SJSA1 (cell line): ENCODE results near the gene PDE6C. TPM values are rescaled to one million over a fixed set of nuclear protein-coding genes. Genes with fewer than 3 reads are reported as not detected.
A peak's percentile ranks its signal among the peaks of the same experiment; 100 is the strongest.

Source experiments
- DNase-seq, 2 experiments: peaks; one replicate each; pipeline ENCODE4 v3.0.0-alpha.2; 2015 to 2020; ENCODE audit warnings: low spot score in 2 of 2, low read depth in 1 of 2
- H3K27ac ChIP-seq: fragments of 250-450 bp; sonication (Bioruptor Pico); 2 replicates; pipeline ENCODE4 v1.5.1; 2020; ENCODE audit warnings: mild to moderate bottlenecking, moderate library complexity
- H3K27me3 ChIP-seq: fragments of 250-450 bp; sonication (Bioruptor Pico); replicated peaks from 2 replicates; pipeline ENCODE4 v1.5.1; 2020; ENCODE audit warnings: mild to moderate bottlenecking, moderate library complexity
- H3K36me3 ChIP-seq: fragments of 250-450 bp; sonication (Bioruptor Pico); 2 replicates; pipeline ENCODE4 v1.5.1; 2020; ENCODE audit warnings: mild to moderate bottlenecking
- H3K4me1 ChIP-seq: fragments of 250-450 bp; sonication (Bioruptor Pico); replicated peaks from 2 replicates; pipeline ENCODE4 v1.6.1; 2021; ENCODE audit warnings: mild to moderate bottlenecking
- H3K4me3 ChIP-seq: fragments of 250-450 bp; sonication (Bioruptor Pico); 2 replicates; pipeline ENCODE4 v1.5.1; 2020; ENCODE audit warnings: mild to moderate bottlenecking
- H3K9me3 ChIP-seq: fragments of 250-450 bp; sonication (Bioruptor Pico); replicated peaks from 2 replicates; pipeline ENCODE4 v1.5.1; 2020; ENCODE audit warnings: mild to moderate bottlenecking
- total RNA-seq: library from RNA; depleted of rRNA; stranded (reverse); fragments of >200 nt; shearing (Covaris generic); gene quantifications from 2 replicates; pipeline ENCODE4 v1.2.3, GENCODE V29; 2014; rRNA removed

Gene PDE6C
- total RNA-seq: not detected in 2 replicates

DNA sequence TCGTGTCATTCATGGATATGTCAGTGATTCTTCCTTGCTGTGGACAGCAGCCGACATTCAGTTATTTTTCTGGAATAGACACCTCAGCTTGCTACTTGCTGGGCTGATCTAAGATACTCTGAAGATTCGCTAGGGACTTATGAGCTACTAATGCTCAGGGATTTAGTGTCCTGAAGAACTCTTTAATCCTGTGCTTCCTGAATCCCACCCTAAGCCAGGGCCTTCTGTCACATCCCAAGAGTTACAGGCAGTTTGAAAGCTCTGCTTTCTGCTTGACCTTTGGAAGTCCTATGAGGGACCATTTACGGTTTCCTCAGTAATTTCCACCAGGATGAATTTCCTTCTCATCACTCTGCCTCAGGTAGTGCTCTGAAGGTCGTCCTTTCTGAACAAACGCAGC is at the start of gene PDE6C:
PDE6C (plus strand) TSS at position 227 of the 400 bp plus-strand sequence. CDS start 189 bp downstream, outside the sequence.
- H3K27ac ChIP-seq: no peak within 1 kb of the TSS
- no peaks in the 10 kb centered on the region; the same call in 1 of the 2 replicates for H3K9me3 ChIP-seq
- H3K4me1 ChIP-seq: no peaks in the 10 kb centered on the region
- H3K27me3 ChIP-seq: no peaks in the 10 kb centered on the region; the same call in 1 of the 2 replicates
- DNase-seq: no peak
- H3K36me3 ChIP-seq: no peaks in the 10 kb centered on the region
- H3K4me3 ChIP-seq: no peak within 1 kb of the TSS

DNA sequence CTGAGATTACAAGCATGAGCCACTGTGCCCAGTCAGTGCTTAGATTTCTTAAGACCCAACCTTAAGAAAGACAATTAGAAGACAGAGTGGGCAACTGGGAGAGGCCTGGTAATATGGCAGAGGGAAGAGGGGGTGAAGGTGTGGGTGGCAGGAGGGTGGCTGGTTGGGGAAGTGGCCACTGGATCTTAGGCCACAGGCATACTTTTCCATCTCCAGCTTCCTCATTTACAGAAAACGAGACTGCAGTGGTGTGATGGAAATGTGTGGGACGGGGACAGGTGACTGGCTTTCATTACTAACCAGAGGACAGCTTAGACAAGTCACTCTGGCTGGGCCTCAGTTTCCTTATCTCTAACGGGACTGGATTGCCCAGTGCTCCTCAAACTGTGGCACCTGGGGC is 46.9 kb upstream of the PDE6C start:
- peaks cover 13% of the 10 kb centered on the region for H3K4me1 ChIP-seq
- no peaks in the 10 kb centered on the region for H3K36me3 ChIP-seq
- H3K27me3 ChIP-seq: peaks cover 31% of the 10 kb centered on the region
- H3K9me3 ChIP-seq: no peaks in the 10 kb centered on the region
- no peak overlapping the region for H3K27ac ChIP-seq
- H3K4me3 ChIP-seq: no peak overlapping the region
- DNase-seq: no peak

DNA sequence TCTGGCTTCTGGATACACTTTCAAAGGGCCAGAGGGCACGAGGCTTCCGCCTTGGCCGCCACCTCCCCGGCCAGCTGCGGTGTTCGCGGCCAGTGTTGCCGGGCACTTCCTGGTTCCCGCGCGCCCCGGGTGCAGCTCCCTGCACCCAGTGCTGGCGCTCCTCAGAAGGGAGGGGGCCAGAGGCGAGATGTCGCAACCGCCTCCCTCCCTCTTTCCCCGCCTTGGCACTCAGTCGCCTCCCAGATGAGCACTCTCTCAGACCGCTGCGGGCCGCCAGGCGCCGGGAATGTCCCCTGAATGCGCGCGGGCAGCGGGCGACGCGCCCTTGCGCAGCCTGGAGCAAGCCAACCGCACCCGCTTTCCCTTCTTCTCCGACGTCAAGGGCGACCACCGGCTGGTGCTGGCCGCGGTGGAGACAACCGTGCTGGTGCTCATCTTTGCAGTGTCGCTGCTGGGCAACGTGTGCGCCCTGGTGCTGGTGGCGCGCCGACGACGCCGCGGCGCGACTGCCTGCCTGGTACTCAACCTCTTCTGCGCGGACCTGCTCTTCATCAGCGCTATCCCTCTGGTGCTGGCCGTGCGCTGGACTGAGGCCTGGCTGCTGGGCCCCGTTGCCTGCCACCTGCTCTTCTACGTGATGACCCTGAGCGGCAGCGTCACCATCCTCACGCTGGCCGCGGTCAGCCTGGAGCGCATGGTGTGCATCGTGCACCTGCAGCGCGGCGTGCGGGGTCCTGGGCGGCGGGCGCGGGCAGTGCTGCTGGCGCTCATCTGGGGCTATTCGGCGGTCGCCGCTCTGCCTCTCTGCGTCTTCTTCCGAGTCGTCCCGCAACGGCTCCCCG is 45.7 kb upstream of the PDE6C start, which contains the start of gene FFAR4:
FFAR4 (plus strand) TSS at position 231 of the 842 bp plus-strand sequence; CDS start at position 287, 56 bp downstream.
- H3K4me3 ChIP-seq: peak within 1 kb of the TSS; percentile 21
- no peaks in the 10 kb centered on the region for H3K9me3 ChIP-seq
- no peaks in the 10 kb centered on the region for H3K36me3 ChIP-seq
- DNase-seq: no peak
- H3K27me3 ChIP-seq: peaks cover 31% of the 10 kb centered on the region
- peaks cover 13% of the 10 kb centered on the region for H3K4me1 ChIP-seq
- H3K27ac ChIP-seq: no peak within 1 kb of the TSS

DNA sequence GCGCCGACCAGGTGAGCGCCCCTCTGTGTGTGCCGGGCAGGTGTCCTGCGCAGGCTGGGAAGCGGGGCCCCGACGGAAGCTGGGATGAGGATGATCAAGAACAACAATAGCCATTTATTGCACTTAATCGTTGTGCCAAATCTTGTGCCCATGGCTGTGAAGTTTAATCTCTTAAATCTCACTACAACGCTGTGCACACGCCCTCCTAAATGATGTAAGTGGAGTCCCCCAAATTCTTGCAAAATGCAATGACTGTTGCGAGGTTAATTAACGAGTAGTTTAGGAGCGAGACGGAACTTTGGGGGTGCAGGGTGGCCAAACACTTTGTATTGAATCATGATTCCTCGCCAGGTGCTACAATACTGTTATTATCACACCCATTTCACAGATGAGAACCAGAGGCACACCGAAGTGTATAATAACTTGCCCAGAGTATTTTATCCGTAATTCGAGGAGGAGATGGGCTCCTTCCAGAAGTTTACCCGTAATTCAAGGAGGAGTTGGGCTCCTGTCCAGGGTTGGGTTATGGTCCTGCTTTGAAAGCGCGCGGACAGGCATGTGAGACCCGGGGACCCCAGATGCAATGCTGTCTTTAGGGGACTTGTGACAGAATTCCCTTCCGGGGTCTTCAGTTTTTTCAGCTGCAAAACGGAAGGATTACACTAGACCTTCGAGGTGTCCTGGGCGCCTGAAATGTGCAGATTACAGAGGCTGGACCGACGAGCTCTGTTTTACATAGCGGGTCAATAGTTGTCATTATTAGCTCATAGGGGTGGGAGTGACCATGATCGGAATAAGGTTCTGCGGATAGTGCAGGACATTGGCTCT is 44.8 kb upstream of the PDE6C start:
- Histone ChIP-seq H3K9me3 (no peaks in the 10 kb centered on the region), H3K27me3 (peaks cover 31% of the 10 kb centered on the region)

DNA sequence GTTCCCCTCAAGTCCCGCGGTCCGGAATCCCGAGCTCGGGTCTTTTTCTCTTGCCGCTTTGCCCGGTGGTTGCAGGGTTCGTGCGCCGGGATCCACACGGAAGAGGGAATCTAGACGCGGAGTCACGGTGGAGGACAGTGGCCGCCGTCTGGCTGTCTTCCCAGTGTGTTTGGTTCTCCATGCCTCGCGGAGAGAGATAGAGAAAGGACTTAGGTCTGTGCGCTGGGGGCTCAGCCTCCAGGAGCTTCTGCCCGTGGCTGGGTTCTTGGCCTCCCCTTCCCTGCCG is 44.3 kb upstream of the PDE6C start:
- no peak for DNase-seq
- Histone ChIP-seq H3K36me3 (no peaks in the 10 kb centered on the region), H3K4me3 (no peak overlapping the region), H3K27me3 (peaks cover 31% of the 10 kb centered on the region), H3K4me1 (peaks cover 13% of the 10 kb centered on the region), H3K27ac (no peak overlapping the region), H3K9me3 (no peaks in the 10 kb centered on the region)

More for the DNA sequence above, 44.8 kb upstream of the PDE6C start:
- Histone ChIP-seq H3K27ac (no peak overlapping the region), H3K4me1 (peaks cover 13% of the 10 kb centered on the region), H3K36me3 (no peaks in the 10 kb centered on the region), H3K4me3 (no peak overlapping the region)
- DNase-seq: no peak

DNA sequence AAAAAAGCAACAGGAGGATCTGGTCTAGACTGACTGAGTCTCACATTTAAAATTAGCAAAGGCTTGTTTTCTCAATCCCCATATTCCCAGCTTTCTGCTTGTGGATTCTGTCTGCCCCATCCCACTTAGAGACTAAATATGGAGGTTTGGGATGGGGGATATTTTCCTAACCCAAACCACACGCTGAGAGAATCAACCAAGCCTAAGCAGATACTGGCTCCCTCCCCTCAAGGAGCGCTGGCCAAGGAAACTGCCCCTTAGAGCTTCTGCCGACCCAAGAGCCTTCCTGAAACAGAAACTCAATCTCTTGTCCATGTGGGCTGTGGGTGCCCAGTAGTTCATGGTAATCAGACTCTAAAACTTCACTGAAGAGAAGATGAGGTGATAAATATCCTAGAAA is 42.0 kb upstream of the PDE6C start:
- Histone ChIP-seq H3K4me1 (peaks cover 13% of the 10 kb centered on the region), H3K27ac (no peak overlapping the region), H3K27me3 (peaks cover 36% of the 10 kb centered on the region), H3K36me3 (no peaks in the 10 kb centered on the region), H3K9me3 (no peaks in the 10 kb centered on the region), H3K4me3 (no peak overlapping the region)
- DNase-seq: no peak

DNA sequence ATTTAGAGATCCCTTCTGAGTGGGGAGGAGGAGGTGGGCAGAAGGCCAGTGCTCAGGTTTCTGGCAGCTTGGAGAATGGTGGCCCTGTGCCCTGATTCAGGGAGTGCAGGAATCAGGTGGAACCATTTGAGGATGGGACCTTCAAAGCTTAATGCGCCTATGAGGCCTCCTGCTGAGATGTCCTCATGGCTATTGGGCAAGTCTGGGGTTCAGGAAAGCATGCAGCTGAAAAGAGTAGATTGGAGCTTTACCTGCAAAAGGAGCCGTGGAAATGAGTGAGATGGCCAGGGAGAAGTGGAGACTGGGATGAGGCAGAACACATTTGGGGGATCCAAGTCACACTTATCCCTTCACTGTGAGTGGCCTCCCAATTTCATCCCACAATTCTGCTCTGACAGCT is 39.7 kb upstream of the PDE6C start:
- peaks cover 18% of the 10 kb centered on the region for H3K27me3 ChIP-seq
- no peak for DNase-seq

DNA sequence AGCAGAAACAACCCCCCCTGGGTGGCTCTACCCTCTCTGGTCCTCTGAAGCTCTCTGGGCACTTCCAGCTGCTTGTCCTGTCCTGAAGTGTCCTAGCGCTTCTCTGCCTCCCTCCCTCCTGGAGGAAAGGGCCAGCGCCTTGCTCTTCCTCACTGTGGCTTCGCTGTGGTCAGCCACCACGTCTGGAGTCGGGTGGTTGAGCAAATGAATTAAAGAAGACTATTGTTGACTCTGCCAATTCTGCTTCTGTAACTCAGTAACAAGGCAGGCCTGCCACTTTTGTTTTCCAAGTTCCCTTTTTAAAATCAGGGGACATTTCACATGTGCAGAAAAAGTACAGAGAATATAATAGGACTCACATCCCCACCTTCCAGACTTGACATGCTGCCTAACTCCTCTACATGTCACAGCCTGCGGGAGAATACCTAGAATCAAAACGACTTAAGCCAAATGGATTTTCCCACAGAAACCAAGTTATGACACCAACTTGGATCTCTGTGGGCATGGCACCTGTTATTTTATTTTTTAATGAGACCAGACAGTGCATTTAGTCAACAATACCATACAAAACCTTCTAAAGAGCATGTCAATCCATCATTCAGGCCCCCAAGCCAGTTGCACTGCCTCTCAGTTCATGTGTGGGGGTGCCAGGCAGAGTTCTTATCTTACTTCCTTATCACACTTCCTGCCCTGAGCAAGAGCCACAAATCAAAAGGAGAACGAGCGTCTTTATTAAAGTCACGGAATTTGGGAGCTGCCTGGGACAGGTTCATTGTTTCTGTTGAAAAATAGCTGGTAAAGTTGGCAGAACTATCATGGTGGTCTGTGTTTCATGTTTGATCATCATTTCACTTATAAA is 39.1 kb upstream of the PDE6C start:
- H3K9me3 ChIP-seq: no peaks in the 10 kb centered on the region
- H3K4me1 ChIP-seq: peaks cover 3% of the 10 kb centered on the region; the same call in 1 of the 2 replicates
- no peak for DNase-seq
- H3K27ac ChIP-seq: no peak overlapping the region
- H3K27me3 ChIP-seq: peaks cover 11% of the 10 kb centered on the region
- no peaks in the 10 kb centered on the region for H3K36me3 ChIP-seq
- H3K4me3 ChIP-seq: no peak overlapping the region

More for the DNA sequence above, 39.7 kb upstream of the PDE6C start:
- no peaks in the 10 kb centered on the region for H3K9me3 ChIP-seq
- no peaks in the 10 kb centered on the region for H3K36me3 ChIP-seq
- peaks cover 6% of the 10 kb centered on the region; the same call in 1 of the 2 replicates for H3K4me1 ChIP-seq
- no peak overlapping the region for H3K27ac ChIP-seq
- H3K4me3 ChIP-seq: no peak overlapping the region

DNA sequence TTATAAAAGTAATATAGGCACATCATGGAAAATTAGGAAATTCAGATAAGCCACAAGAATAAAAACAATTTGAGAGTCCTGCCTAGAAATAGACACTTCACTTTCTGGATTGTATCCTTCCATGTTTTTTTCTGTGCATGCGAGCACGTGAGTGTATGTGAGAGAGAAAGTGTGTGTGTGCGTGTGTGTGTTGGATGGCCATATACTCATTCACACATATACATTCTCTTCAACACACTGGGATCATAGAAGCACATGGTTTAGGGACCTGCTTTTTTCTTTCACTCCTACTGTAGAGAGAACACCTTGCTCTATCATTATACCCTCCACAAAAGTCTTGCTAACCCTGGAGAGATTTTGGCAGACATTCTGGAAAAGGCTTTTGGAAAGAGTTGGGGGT is 38.4 kb upstream of the PDE6C start:
- no peak for DNase-seq
- Histone ChIP-seq H3K27me3 (peaks cover 9% of the 10 kb centered on the region), H3K9me3 (no peaks in the 10 kb centered on the region), H3K4me3 (no peak overlapping the region), H3K4me1 (peaks cover 7% of the 10 kb centered on the region), H3K27ac (no peak overlapping the region), H3K36me3 (no peaks in the 10 kb centered on the region)

DNA sequence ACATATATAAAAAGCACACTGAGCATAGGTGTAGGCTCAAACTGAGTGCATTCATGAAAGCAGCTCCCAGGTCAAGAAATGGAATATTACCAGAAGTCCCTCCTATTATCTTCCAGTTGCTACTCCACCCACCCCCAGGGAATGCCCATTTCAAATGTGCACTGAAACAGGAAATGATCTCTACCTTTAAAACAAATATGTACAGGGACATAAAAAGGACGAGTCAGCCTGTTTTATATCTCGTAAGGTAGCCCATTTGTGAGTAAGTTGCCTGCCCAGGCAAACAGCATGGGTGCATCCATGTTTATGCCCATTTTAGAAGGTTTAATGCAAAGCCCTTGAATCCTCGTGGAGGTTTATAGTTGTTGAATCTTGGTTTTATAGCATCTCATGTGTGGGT is 35.4 kb upstream of the PDE6C start:
- Histone ChIP-seq H3K27ac (no peak overlapping the region), H3K36me3 (no peaks in the 10 kb centered on the region), H3K9me3 (0 out of 2 replicates have a peak, but pooled peaks cover 2% of the 10 kb centered on the region), H3K27me3 (peaks cover 5% of the 10 kb centered on the region; the same call in 1 of the 2 replicates), H3K4me1 (peaks cover 10% of the 10 kb centered on the region), H3K4me3 (no peak overlapping the region)
- no peak for DNase-seq

DNA sequence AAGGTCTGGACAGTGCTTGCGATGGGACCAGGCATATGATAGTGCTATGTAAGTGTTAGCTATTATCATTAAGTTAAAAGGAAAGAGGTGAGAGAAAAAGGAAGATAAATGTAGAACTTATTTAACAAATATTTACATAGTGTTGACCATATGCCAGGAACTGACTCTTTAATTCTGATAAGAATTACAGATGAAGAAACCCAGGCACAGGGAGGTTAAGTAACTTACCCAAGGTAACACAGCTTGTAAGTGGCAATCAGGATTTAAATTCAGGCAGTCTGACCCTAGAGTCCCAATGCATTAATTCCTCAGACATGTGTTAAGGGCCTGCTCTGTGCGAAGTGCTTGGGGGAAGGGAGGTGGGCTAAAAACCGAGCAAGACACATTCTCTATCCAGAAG is 34.8 kb upstream of the PDE6C start:
- Histone ChIP-seq H3K4me1 (peaks cover 10% of the 10 kb centered on the region), H3K4me3 (no peak overlapping the region), H3K9me3 (0 out of 2 replicates have a peak, but pooled peaks cover 2% of the 10 kb centered on the region), H3K27ac (no peak overlapping the region), H3K36me3 (no peaks in the 10 kb centered on the region), H3K27me3 (peaks cover 5% of the 10 kb centered on the region; the same call in 1 of the 2 replicates)
- DNase-seq: no peak

DNA sequence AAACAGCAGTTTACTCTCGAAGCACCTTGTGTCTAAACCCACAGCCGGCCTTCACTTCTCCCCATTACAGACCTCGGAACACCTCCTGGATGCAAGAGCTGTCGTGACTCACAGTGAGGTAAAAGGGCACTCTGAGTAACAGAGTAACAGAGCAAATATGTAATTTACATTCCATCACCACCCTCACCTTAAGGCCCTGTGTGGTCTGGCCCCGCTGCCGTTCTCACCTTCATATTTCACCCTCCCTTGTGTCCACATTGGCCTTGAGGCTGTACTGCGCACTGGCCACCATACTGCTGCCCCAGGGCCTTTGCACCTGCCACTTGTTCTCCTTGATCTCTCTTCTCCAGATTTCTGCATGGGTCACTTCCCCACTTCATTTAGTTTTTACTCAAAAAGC is 33.2 kb upstream of the PDE6C start:
- no peak for DNase-seq
- no peak overlapping the region for H3K4me3 ChIP-seq
- H3K27me3 ChIP-seq: peaks cover under 1% of the 10 kb centered on the region; the same call in 1 of the 2 replicates

More for the DNA sequence above, 33.2 kb upstream of the PDE6C start:
- 0 out of 2 replicates have a peak, but pooled peaks cover 2% of the 10 kb centered on the region for H3K9me3 ChIP-seq
- no peak overlapping the region for H3K27ac ChIP-seq
- no peaks in the 10 kb centered on the region for H3K36me3 ChIP-seq
- H3K4me1 ChIP-seq: peaks cover 10% of the 10 kb centered on the region
